Measurements from ENCODE around the gene IFT27.

Gene IFT27

DNA sequence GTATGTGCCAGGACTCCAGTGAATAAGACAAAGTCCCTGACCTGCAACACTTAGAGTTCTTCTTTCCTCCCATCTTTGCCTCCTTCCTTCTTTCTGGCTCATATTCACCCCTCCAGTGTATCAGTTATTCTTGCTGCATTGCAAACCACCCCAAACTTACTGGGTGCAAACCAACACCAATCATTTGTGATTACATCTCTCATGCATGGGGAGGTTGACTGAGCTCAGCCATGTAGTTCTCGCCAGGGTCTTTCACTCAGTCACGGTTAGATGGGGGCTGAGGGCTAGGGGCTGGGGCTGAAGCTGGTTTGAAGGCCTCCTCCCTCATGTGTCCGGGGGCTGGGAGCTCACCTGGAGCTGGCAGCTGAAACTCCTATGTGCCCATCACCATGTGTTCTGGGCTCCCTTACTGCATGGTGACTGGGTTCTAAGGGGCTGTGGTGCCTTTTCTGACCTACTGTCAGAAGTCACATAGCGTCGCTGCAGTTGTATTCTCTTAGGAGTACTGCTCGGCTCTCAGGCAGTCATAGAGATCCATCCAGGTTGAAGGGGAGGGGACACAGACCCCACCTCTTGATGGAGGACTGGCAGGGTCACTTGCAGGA, 37.4 kb downstream of the IFT27 start:
- CTCF ChIA-PET: interaction anchor here (7.5 kb wide), 1 partner anchor 18 kb away, joined by 47 read pairs; no protein-coding TSS in a partner anchor
- TF ChIP-seq, protein P1, sequence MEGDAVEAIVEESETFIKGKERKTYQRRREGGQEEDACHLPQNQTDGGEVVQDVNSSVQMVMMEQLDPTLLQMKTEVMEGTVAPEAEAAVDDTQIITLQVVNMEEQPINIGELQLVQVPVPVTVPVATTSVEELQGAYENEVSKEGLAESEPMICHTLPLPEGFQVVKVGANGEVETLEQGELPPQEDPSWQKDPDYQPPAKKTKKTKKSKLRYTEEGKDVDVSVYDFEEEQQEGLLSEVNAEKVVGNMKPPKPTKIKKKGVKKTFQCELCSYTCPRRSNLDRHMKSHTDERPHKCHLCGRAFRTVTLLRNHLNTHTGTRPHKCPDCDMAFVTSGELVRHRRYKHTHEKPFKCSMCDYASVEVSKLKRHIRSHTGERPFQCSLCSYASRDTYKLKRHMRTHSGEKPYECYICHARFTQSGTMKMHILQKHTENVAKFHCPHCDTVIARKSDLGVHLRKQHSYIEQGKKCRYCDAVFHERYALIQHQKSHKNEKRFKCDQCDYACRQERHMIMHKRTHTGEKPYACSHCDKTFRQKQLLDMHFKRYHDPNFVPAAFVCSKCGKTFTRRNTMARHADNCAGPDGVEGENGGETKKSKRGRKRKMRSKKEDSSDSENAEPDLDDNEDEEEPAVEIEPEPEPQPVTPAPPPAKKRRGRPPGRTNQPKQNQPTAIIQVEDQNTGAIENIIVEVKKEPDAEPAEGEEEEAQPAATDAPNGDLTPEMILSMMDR (IDR thresholded peaks at IDR 0.05; ENCODE audit: insufficient read depth, low read length, missing control alignments): no peak

DNA sequence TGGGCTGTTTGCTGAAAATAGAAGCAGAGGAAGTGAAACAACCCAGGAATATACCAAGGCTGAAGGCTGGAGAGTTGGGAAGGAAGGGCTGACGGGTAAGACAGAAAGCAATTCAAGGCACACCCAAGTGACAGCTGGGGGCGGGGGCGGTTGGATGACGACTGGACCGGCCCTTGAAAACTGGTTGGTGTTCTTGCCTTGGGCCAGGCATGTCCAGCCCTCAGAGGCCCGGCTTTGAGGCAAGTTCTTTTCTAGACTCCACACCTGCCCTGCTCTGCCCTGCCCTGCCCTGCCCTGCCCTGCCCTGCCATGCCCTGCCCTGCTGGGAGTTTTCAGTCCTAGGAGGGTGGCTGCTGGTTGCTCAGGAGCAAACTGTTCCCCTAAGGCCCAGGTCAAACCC, 38.1 kb downstream of the IFT27 start:
- TF ChIP-seq, protein P1 (IDR thresholded peaks at IDR 0.05; ENCODE audit: insufficient read depth, low read length, missing control alignments): no peak
- ChIA-PET POLR2A (no interaction called here), CTCF (interaction anchor here (7.5 kb wide), 1 partner anchor 19 kb away, joined by 47 read pairs; no protein-coding TSS in a partner anchor)
- H3K4me3 ChIP-seq (ENCODE audit: low read depth, low read length): no peak overlapping the region
- no peak for DNase-seq (ENCODE audit: low read depth, low spot score)

More for the DNA sequence above, 37.4 kb downstream of the IFT27 start:
- POLR2A ChIA-PET: no interaction called here
- DNase-seq (ENCODE audit: low read depth, low spot score): no peak
- H3K4me3 ChIP-seq (ENCODE audit: low read depth, low read length): no peak overlapping the region

DNA sequence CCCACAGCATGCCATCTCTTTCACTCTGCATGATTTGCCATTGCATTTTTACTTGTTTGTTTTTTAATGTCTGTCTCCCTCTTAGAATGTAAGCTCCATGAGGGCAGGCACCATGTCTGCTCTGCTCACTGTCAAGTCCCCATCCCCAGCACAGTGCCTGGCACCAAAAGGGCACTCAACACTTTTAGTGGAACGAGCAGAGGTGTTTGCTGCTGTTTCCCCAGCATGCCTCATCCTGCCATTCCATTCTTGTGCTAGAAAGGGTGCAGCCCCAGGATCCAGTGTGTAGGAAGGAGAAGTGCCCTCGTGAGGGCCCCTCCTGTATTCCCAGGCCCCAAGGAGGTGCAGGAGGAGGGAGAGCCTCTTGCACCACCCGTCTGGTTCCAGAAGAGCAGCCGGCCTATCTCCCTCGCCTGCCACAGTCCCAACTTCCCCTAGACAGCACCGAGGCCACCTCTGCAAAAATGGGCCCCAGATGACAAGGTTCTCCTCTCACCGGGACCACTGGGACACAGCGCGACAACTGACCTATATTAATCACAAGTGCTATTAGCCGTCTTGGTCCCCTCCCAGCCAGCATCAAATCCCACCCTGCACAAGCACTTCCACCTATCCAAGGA, 39.1 kb downstream of the IFT27 start:
- CTCF ChIA-PET: no interaction called here
- DNase-seq (ENCODE audit: low read depth, low spot score): no peak
- TF ChIP-seq, protein P1 (IDR thresholded peaks at IDR 0.05; ENCODE audit: insufficient read depth, low read length, missing control alignments): no peak
- POLR2A ChIA-PET: no interaction called here
- H3K4me3 ChIP-seq (ENCODE audit: low read depth, low read length): no peak overlapping the region

DNA sequence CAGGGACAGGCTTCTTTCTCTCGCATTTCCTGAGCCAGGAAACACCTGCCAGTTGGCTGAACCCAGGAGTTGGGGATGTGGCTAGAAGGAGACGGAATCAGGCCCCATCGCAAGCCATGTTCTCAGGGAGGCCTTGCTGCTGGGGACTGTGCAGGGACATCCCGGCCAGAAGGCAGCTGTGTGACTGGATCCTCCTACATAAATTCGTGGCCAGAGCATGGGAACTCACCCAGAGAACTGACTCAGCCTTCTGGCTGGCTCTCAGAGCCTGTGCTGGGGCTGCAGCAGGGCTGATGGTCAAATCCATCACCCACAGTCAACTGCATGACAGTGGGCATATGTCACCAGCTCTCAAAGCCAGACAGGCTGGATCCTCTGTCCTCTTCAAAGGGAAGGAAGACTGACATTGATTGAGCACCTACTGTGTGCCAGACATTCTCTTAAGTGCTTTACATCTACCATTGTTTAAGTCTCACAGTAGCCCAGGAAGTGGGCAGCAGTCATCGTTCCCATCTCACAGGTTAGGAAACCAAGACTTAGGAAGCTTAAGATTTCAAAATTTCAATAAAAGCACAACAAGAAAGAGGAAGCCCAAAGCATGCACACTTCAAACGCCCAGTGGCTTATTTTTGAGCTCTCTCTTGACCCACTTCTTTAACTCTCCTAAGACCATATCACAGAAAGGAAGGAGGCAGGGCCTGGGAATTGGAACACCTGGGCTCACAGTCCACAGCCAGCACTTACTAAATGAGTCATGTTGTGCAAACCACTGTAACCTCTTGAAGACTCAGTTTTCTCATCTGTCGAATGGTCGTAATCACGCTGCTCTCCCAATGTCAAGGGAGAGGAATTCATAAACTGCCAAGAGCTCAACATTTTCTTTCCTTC, 41.5 kb downstream of the IFT27 start:
- H3K4me3 ChIP-seq (ENCODE audit: low read depth, low read length): no peak overlapping the region
- POLR2A ChIA-PET: no interaction called here
- CTCF ChIA-PET: interaction anchor here (1.2 kb wide), 1 partner anchor 10 kb away, joined by 3 read pairs; no protein-coding TSS in a partner anchor
- no peak for DNase-seq (ENCODE audit: low read depth, low spot score)
- TF ChIP-seq, protein P1 (IDR thresholded peaks at IDR 0.05; ENCODE audit: insufficient read depth, low read length, missing control alignments): no peak

DNA sequence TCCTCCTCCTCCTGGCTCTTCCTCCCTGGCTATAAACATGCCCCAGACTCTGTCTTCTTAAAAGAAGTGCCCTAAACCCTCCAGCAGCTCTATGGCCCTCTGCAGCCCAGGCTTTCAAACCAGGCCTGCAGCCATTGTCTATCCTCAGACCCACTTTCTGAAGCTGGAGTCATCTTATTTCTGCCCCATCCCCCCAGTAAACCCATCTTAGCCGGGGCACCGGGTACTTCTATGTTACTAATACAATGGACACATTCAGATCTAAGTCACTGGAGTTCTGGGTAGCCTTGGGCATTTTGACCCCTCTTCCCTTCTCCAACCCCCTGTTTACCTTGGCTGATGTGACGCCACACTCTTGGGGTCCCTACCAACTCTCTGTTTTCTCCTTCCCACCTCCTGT, 42.6 kb downstream of the IFT27 start:
- no peak for DNase-seq (ENCODE audit: low read depth, low spot score)
- H3K4me3 ChIP-seq (ENCODE audit: low read depth, low read length): no peak overlapping the region
- TF ChIP-seq, protein P1 (IDR thresholded peaks at IDR 0.05; ENCODE audit: insufficient read depth, low read length, missing control alignments): no peak
- ChIA-PET POLR2A (no interaction called here), CTCF (no interaction called here)

DNA sequence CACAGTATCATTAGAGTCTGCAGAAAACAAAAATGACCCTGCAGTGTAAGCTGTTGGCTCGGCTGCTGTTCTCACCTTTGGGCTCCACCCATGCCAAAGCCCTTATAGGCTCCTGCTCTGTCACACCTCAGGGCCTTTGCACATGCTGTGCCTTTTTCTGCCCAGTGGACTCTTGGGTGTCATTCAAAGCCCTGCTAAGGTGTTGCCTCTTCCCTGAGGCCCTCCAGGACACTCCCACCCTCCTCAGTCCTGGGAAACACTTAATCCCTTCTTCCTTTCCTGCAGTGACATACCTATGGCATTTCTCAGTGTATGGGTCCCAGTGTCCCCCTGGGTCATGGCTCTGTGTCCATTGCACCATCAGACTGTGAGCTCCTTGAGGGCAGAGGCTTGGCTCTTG, 43.3 kb downstream of the IFT27 start:
- DNase-seq (ENCODE audit: low read depth, low spot score): no peak
- POLR2A ChIA-PET: no interaction called here

More for the DNA sequence above, 43.3 kb downstream of the IFT27 start:
- H3K4me3 ChIP-seq (ENCODE audit: low read depth, low read length): no peak overlapping the region
- CTCF ChIA-PET: interaction anchor here (1.3 kb wide), 1 partner anchor 25 kb away, joined by 3 read pairs; no protein-coding TSS in a partner anchor
- TF ChIP-seq, protein P1 (IDR thresholded peaks at IDR 0.05; ENCODE audit: insufficient read depth, low read length, missing control alignments): no peak
